ENCODE results near the gene ZNF24.

Gene ZNF24

DNA sequence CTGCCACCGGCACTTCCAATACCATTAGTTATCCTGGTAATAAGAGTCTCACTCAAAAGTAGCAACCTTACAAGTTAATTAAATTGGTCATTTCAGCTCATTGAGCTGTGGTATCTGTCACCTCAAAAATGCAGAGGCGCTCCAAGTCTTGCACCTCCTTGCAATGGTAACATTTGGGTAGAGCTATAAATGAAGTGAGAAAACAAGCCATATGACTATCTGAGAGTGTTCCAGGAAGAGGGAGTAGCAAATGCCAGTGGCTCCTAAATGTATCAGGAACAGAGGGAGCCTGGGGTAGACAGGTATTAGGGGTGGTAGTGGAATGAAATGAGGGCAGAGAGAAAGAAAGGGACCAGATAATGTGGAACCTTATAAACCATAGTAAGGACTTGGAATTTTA, 48.2 kb downstream of the ZNF24 start:
- no peak for DNase-seq (ENCODE audit: low read depth in 3 of 3)

DNA sequence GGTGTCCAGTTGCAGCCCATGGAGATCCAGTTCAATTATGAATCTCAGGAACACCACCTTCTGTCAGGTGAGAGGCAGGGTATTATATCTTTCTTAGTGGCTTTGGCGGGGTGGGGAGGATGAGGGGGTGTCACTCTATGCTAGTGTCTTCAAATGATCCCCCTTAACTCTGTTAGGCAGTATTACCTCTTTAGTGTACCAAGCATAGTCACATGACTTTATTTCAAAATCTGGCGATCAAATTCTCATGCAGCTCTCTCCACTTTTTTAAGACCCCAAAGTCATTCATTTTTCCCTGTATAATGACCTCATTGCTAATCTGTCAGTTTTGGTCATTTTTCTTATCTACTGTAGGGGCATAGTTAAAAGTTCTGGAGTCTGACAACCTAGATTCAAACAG, 53.1 kb downstream of the ZNF24 start:
- DNase-seq (ENCODE audit: low read depth in 3 of 3), result no peak

DNA sequence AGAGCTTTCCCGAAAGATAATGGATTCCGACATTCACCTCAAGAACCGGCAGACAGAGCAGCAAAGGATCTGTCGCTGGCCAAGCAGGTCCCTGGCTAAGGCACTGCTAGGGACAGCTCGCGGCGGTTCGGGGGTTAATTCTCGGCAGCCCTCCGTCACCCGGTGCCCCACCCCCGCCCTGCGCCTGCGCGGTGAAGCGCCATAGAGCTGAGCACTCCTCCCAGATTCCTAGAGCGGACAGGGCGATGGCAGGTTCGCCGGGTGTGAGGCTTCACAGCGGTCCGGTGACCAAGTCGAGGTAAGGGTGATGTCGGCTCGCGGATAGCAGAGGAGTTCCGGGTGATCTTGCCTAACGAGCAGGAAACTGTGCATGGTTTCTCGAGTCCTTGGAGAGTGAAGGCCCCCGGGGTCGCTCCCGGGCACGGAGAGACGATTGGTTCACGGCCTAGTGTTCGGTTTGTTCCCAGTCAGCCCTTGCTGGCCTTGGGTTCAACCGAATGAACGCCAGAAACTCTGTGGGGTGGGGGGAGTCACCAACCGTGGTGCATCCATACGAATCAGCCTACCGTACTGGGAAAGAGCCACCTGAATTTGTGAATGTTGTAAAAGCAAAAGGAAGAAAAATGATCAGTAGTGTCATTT, 54.0 kb downstream of the ZNF24 start, which contains the start of gene ZSCAN30:
ZSCAN30 (minus strand) TSS at position 136 of the 642 bp plus-strand sequence. CDS start 25,877 bp downstream, outside the sequence.
- DNase-seq (ENCODE audit: low read depth in 3 of 3), result peak; percentile 89 to 94 (median 92)

DNA sequence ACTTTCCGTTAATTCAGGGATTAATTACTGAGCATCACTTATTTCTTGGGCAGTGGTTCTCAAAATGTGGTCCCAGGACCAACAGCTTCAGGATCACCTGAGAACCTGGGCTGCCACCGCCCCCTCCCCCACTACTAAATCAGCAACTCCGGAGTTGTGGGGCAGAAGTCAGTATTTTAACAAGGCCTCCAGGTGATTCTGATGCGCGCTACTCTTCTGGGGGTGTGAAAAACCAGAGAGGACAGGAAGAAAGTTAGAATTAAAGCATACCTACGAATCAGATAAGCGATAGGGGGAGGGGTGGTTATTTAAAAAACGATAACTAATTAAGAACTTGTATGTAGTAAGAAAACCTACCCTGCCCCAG, 54.5 kb downstream of the ZNF24 start:
- DNase-seq (ENCODE audit: low read depth in 3 of 3), result no peak

DNA sequence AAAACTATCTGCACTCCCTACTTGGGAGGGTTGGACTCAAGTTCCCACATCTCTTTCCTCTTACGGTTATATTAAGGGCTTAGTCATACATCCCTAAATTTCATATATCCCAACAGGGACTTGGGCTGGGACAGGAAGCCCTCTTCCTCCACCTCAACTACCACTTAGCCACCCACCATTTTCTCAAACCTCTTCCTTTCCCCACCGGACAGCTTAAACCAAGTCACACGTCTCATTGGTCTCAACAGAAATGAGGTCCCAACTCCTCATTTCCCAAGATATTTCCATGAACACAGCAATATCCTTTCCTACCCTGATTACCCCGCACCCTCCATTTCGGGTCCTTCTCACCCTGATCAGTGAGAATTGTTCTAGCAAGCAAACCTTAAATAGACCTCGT, 54.9 kb downstream of the ZNF24 start:
- DNase-seq (ENCODE audit: low read depth in 3 of 3), result no peak

DNA sequence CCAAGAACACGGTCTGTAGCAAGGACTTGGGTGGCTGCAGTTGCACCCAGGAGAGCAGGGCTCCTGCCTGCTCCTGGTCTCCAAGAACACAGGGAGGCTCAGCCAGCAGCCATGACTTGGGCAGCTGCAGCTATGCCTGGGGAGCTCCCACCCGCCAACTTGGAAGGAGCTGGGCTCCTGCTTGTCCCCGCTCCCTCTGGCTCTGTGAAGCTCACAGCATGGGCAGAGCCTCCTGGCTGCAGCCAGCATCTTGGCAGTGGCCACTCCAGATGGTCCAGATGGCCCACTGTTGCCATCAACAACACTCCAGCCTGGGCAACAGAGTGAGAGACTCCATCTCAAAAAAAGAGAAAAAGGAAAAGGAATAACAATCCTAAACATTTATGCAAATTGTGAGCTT, 59.4 kb downstream of the ZNF24 start:
- DNase-seq (ENCODE audit: low read depth in 3 of 3), result no peak

DNA sequence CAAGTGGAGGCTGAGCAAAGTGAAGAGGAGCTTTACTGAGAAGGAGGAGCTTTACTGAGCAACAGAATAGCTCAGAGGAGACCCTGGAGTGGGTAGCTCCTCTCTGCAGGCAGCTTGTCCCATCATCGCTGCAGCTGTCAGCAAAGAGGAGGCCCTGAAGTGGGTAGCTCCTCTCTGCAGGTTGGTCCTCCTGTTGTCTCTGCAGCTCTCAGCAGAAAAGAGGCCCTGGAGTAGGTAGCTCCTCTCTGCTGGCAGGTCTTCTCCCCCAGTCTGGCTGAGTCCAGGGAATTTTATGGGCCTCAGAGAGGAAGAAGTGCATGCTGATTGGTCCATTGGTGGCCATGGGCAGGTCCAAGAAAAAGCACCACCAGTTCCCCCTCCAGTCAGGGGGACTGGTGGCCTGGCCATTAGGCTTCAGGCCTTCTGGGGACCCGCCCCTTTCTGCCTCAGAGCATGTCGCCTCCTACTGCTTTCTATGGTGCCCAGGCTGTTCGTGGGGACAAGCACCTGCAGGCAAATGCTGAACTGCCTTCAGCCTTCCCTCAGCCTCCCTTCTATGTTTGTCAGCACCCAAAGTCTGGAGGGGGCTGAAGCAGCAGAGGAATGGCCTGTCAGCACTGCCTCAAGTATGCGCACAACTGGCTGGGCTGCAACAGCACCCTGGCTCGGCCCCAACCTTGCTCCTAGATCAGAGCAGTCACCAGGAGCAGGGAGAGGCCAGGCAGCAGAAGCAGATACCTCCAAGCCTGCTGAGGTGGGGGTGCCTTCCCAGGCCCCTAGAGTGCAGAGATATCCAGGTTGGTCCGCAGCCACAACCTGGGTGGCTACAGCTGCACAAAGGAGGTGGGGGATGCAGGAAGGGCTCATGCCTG, 60.1 kb downstream of the ZNF24 start:
- no peak for DNase-seq (ENCODE audit: low read depth in 3 of 3)

DNA sequence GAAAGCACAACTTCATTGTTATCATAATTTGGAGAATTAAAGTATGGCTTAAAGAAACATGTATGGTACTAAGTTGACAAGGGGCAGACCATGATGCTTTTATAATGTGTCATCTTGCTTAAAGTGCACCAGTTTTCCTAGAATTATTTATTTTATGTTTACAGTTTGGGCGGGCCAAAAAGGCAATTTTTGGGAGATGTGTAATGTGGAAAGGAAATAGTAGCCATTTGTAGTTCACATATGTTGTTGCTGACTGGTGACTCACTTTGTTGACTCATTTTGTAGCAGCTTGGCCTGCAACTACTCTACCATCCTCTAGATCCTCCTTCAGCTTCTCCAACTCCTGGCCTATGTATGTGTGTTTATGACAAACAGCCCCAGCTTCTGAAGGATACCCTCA, 61.9 kb downstream of the ZNF24 start:
- DNase-seq (ENCODE audit: low read depth in 3 of 3), result no peak

Measured in stimulated activated CD4-positive, alpha-beta T cell treated with anti-CD3 and anti-CD28 coated beads, TNF-alpha, amount 100 ng/mL, for 48 hours (primary cell).